Tibial artery (tissue), 4 donors: ENCODE results near the gene GNB1L.
"Not testable (repeated sequence)": the region's sequence is repeated elsewhere in the genome, so short reads cannot be mapped to it uniquely, and the experiment has no call there.

Experiments used
- DNase-seq, 2 donors: peaks; one replicate each; pipeline ENCODE4 v3.0.0-alpha.2; 2019
- H3K27ac ChIP-seq, 2 donors: fragments of 200-600 bp; sonication (generic) in 1 of 2; 1 replicate in 1 of 2; 2 replicates in 1 of 2; pipeline ENCODE4 v1.5.1; 2018 to 2019; ENCODE audit warnings: mild to moderate bottlenecking in 1 of 2
- H3K27me3 ChIP-seq, 2 donors: fragments of 200-600 bp; sonication (generic) in 1 of 2; one replicate each; pipeline versions ENCODE4 v1.5.1 to v1.6.0; 2016 to 2019
- H3K36me3 ChIP-seq, 3 donors: fragments of 200-600 bp; sonication (generic) in 2 of 3; one replicate each; pipeline ENCODE4 v1.5.1; 2016 to 2019; ENCODE audit warnings: mild to moderate bottlenecking in 2 of 3
- H3K4me1 ChIP-seq, 4 donors: fragments of 200-600 bp; sonication (generic) in 2 of 4; 1 replicate in 3 of 4; 2 replicates in 1 of 4; pipeline ENCODE4 v1.5.1; 2016 to 2019
- H3K4me3 ChIP-seq, 2 donors: fragments of 200-600 bp; sonication (generic) in 1 of 2; 1 replicate in 1 of 2; 2 replicates in 1 of 2; pipeline ENCODE4 v1.5.1; 2018 to 2019; ENCODE audit warnings: mild to moderate bottlenecking in 2 of 2
- H3K9me3 ChIP-seq, 3 donors: fragments of 200-600 bp; sonication (generic) in 1 of 3; one replicate each; pipeline ENCODE4 v1.5.1; 2016 to 2019
- intact Hi-C: fragments of 100-400 bp; cut with DNase I; formaldehyde crosslinking; loops from one replicate; pipeline ENCODE4 v1.15.0; 2023; ENCODE audit warnings: low total_unique reads
- TF ChIP-seq, protein P1 (sequence below), 2 experiments: fragments of 200-600 bp in 1 of 2; fragments of 450-650 bp in 1 of 2; IDR thresholded peaks; one replicate each; pipeline ENCODE4 v1.5.1; 2017 to 2019; ENCODE audit warnings: antibody characterized with exemption in 2 of 2, mild to moderate bottlenecking in 1 of 2, moderate library complexity in 1 of 2

GNB1L gene

DNA sequence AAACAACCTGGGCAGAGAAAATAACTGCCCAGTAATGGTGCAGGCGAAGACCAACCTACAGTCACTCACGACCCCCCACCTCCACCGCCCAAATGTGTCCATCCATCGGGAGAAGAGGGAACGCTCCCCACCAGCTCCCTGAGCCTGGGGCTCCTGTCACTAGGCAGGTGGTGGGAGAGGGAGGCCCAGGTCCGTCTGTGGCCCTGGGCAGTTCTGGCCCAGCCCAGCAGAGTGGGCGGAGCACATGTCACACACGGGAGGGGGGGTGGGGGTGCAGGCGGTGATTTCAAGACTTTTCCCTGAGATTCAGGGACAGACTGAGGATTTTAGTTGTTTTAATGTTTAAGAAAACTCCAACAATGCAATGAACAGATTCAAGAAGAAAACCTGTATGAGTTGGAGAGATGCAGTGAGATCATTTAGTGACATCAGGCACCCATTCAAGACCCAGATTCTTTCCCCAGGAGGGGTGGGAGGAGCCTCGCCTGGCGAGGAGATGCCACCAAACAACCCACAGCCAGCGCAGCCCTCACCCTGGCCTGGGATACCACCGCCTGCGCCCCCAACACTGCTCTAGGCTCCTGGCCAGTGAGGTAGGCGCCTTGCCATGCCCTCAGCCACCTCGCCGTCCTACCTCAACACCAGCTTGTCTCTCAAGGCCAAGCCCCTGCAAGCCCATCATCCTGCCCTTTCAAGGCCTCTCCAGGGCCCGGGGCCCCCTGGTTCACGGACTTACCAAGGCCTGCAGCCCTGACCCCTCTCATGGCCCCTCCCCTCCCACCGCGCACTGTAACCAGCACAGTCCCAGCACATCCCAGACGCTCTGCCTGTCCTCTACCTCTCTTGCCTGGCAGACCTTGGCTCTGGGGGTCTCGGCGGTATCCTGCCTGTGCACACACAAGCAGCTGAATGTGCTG, 57.3 kb downstream of the GNB1L start:
- Histone ChIP-seq H3K36me3 (peaks cover 0 to 35% (median 6%) of the 10 kb centered on the region in 3 donors), H3K4me1 (peaks cover 0 to 3% (median 0%) of the 10 kb centered on the region in 4 donors), H3K9me3 (peaks cover 0 to 3% (median 3%) of the 10 kb centered on the region in 3 donors), H3K27ac (no peak overlapping the region), H3K27me3 (no peaks in the 10 kb centered on the region), H3K4me3 (no peak overlapping the region)
- TF ChIP-seq, protein P1, sequence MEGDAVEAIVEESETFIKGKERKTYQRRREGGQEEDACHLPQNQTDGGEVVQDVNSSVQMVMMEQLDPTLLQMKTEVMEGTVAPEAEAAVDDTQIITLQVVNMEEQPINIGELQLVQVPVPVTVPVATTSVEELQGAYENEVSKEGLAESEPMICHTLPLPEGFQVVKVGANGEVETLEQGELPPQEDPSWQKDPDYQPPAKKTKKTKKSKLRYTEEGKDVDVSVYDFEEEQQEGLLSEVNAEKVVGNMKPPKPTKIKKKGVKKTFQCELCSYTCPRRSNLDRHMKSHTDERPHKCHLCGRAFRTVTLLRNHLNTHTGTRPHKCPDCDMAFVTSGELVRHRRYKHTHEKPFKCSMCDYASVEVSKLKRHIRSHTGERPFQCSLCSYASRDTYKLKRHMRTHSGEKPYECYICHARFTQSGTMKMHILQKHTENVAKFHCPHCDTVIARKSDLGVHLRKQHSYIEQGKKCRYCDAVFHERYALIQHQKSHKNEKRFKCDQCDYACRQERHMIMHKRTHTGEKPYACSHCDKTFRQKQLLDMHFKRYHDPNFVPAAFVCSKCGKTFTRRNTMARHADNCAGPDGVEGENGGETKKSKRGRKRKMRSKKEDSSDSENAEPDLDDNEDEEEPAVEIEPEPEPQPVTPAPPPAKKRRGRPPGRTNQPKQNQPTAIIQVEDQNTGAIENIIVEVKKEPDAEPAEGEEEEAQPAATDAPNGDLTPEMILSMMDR (IDR thresholded peaks at IDR 0.05): no peak
- DNase-seq: no peak
- intact Hi-C loops: no loop called here

DNA sequence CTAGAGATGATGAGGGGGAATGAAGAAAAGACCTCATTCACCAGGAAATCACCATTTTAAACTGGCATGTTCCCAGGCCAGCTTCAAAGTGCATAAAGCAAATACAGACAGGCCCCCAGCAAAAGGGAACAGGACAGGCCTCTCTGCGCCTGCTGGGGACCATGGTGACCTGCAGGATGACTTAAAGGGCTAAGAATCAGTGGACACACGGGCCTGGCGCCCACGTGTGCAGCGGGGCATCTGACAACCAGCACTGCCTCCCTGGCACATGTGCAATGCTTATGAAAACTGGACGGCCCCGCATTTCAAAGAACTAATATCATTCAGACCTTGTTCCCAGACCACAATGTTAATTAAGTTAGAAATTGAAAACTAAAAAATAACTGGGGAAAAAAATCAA, 58.5 kb downstream of the GNB1L start:
- H3K4me3 ChIP-seq: no peak overlapping the region
- no peaks in the 10 kb centered on the region for H3K27me3 ChIP-seq
- H3K36me3 ChIP-seq: peaks cover 2 to 28% (median 8%) of the 10 kb centered on the region in 3 donors
- intact Hi-C loops: no loop called here
- TF ChIP-seq, protein P1 (IDR thresholded peaks at IDR 0.05): no peak
- no peak for DNase-seq
- H3K27ac ChIP-seq: no peak overlapping the region
- peaks cover 0 to 3% (median 0%) of the 10 kb centered on the region in 4 donors for H3K4me1 ChIP-seq
- H3K9me3 ChIP-seq: peaks cover 0 to 6% (median 4%) of the 10 kb centered on the region in 3 donors

DNA sequence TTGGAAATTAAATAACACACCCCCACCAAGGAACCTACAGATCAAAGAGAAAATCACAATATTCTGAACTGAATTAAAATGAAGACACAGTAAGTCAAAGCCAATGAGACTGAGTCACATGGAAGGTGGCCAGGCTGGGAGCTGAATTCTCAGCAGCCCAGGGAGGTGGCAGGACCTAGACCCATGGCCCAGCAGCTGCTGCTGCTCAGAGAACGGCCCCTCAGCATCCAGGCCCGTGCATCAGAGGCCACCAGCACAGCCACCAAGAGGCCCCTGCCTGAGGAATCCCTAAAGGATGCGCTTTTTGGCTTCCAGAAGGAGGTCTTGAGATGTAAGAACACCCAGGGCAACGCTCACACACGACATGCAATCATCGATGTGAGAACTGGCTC, 59.1 kb downstream of the GNB1L start:
- Histone ChIP-seq H3K27ac (no peak overlapping the region), H3K27me3 (no peaks in the 10 kb centered on the region), H3K9me3 (peaks cover 0 to 6% (median 4%) of the 10 kb centered on the region in 3 donors), H3K4me1 (peaks cover 0 to 3% (median 0%) of the 10 kb centered on the region in 4 donors), H3K36me3 (peaks cover 5 to 23% (median 8%) of the 10 kb centered on the region in 3 donors), H3K4me3 (no peak overlapping the region)
- DNase-seq: no peak
- intact Hi-C loops: no loop called here
- TF ChIP-seq, protein P1 (IDR thresholded peaks at IDR 0.05): no peak

DNA sequence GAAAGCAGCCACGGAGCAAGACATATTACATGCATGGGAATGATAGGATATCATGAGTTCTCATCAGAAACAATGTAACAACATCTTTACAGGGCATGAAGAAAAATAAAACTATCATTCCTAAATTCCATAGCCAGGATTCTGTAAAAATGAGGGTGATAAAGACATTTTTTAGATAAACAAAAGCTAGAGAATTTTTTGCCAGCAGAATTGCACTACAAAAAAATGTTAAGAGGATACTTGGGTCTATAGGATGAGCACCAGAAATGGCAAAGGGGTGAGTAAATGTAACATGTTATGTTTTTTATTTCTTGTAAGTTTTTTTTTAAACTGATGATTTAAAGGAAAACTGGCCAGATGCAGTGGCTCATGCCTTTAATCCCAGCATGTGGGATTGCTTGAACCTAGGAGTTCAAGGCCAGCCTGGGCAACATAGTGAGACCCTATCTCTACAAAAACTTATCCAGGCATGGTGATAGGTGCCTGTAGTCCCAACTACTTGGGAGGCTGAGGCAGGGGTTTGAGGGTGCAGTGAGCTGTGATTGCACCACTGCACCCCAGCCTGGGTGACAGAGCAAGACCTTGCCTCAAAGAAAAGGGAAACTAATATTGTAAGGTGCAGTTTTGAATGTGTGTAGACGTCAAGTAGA, 60.9 kb downstream of the GNB1L start:
- no peak overlapping the region for H3K4me3 ChIP-seq
- H3K27me3 ChIP-seq: no peaks in the 10 kb centered on the region
- TF ChIP-seq, protein P1 (IDR thresholded peaks at IDR 0.05): no peak
- H3K9me3 ChIP-seq: peaks cover 0 to 6% (median 4%) of the 10 kb centered on the region in 3 donors
- H3K36me3 ChIP-seq: peaks cover 5 to 14% (median 10%) of the 10 kb centered on the region in 3 donors
- no peak overlapping the region for H3K27ac ChIP-seq
- intact Hi-C loops: no loop called here
- no peak for DNase-seq
- H3K4me1 ChIP-seq: no peaks in the 10 kb centered on the region

DNA sequence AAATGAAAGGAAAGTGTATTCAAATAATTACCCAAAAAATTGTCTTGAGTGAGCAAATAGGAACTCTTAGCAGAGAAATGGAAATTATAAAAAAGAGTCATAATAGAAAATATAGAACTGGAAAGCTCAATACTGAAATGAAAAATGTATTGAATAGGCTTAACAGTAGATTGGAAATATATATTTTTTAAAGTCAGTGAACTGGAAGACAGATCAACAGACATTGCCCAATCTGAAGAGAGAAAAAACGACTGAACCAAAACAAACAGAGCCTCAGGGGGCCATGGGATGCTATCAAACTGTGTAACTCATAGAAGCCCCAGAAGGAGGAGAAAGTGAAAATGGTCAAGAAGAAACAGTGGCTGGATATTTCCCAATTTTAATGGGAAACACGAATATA, 61.5 kb downstream of the GNB1L start:
- intact Hi-C loops: no loop called here
- Histone ChIP-seq H3K9me3 (peaks cover 0 to 6% (median 4%) of the 10 kb centered on the region in 3 donors), H3K4me3 (no peak overlapping the region), H3K27me3 (no peaks in the 10 kb centered on the region), H3K27ac (no peak overlapping the region), H3K36me3 (peaks cover 5 to 21% (median 16%) of the 10 kb centered on the region in 3 donors), H3K4me1 (no peaks in the 10 kb centered on the region)
- DNase-seq: no peak
- TF ChIP-seq, protein P1 (IDR thresholded peaks at IDR 0.05): no peak

DNA sequence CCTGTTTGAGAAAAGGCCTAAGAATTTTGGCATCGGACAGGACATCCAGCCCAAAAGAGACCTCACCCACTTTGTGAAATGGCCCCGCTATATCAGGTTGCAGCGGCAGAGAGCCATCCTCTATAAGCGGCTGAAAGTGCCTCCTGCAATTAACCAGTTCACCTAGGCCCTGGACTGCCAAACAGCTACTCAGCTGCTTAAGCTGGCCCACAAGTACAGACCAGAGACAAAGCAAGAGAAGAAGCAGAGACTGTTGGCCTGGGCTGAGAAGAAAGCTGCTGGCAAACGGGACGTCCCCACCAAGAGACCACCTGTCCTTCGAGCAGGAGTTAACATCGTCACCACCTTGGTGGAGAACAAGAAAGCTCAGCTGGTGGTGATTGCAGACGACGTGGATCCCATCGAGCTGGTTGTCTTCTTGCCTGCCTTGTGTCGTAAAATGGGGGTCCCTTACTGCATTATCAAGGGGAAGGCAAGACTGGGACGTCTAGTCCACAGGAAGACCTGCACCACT, 62.2 kb downstream of the GNB1L start:
- H3K27me3 ChIP-seq, intact Hi-C loops, DNase-seq, H3K27ac ChIP-seq, H3K4me1 ChIP-seq, H3K9me3 ChIP-seq, H3K4me3 ChIP-seq: not testable (repeated sequence)
- peaks cover 5 to 28% (median 17%) of the 10 kb centered on the region in 3 donors for H3K36me3 ChIP-seq
